Measurements from ENCODE around the gene FOXN3.

DNA sequence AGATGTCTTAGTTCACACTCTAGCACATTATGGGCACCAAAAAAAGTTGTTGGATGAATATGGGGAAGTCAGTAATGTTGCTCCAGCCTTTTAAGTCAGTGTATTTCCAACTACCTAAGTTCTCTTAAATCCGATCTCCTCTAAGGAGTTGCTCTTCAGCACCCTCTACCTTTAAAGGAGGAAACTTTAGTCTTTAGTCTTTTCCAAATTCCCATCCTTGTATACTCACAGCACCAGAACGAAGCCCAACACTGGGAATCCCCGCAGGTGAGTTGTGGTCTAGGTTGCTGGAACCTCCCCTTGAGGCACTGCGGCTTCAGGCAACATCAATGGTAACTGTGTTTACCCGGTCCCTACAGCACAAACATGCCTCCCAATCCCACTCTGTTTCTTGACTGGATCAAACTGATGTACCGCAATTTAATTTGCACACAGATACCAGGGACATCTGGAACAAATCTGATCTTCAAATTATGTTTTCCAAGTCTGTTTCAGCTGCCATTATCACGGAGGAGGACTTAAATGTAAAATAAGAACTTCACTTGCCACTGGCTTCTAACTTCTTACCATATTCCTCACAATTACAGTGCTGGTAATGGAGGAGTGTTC lies 179.0 kb downstream of the FOXN3 start:
- TF ChIP-seq, protein P1, sequence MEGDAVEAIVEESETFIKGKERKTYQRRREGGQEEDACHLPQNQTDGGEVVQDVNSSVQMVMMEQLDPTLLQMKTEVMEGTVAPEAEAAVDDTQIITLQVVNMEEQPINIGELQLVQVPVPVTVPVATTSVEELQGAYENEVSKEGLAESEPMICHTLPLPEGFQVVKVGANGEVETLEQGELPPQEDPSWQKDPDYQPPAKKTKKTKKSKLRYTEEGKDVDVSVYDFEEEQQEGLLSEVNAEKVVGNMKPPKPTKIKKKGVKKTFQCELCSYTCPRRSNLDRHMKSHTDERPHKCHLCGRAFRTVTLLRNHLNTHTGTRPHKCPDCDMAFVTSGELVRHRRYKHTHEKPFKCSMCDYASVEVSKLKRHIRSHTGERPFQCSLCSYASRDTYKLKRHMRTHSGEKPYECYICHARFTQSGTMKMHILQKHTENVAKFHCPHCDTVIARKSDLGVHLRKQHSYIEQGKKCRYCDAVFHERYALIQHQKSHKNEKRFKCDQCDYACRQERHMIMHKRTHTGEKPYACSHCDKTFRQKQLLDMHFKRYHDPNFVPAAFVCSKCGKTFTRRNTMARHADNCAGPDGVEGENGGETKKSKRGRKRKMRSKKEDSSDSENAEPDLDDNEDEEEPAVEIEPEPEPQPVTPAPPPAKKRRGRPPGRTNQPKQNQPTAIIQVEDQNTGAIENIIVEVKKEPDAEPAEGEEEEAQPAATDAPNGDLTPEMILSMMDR (IDR thresholded peaks at IDR 0.05 in 8 of 11, conservative IDR thresholded peaks at IDR 0.05 in 3 of 11), result no peak
- no peak for TF ChIP-seq POLR2A (IDR thresholded peaks at IDR 0.05)
